ENCODE results near the gene AHRR. TPM values are rescaled to one million over a fixed set of nuclear protein-coding genes. Genes with fewer than 3 reads are reported as not detected.

AHRR gene
- total RNA-seq, 1 experiment from 2014 or later, result 1.9 TPM

GRCh38 chr5:418162-419121 is 96.9 kb downstream of the AHRR start:
- H3K27me3 ChIP-seq (ENCODE audit: low read length), result no peaks in the 10 kb centered on the region
- ChIA-PET CTCF (no interaction called here), POLR2A (ENCODE audit: unreplicated experiment) (no interaction called here)
- no peak overlapping the region for H3K4me3 ChIP-seq (ENCODE audit: low read length)
- DNase-seq (no peak), ATAC-seq (no peak)
- no peak overlapping the region for H3K9ac ChIP-seq (ENCODE audit: low read length)
- H3F3A ChIP-seq (ENCODE audit: low read length, unreplicated experiment), result no peaks in the 10 kb centered on the region
- H3K4me2 ChIP-seq (ENCODE audit: low read length), result no peak overlapping the region
- H3K9me3 ChIP-seq (ENCODE audit: low read length), result no peaks in the 10 kb centered on the region
- no peak overlapping the region for H2AFZ ChIP-seq (ENCODE audit: low read length)
- no peaks in the 10 kb centered on the region for H3K79me2 ChIP-seq (ENCODE audit: low read length)
- intact Hi-C loops (cut with micrococcal nuclease), result no loop called here
- no peaks in the 10 kb centered on the region for H4K20me1 ChIP-seq (ENCODE audit: low read length)
- BruUV-seq (replicated peaks), result no TSS peak
- no peak for TF ChIP-seq CTCF (conservative IDR thresholded peaks at IDR 0.05; ENCODE audit: low read depth, low read length)
- TF ChIP-seq EZH2 (IDR thresholded peaks at IDR 0.05; ENCODE audit: low read length, unreplicated experiment), result no peak
- TF ChIP-seq EZH2phosphoT487 (IDR thresholded peaks at IDR 0.05; ENCODE audit: borderline replicate concordance, low read length), result no peak
- no peaks in the 10 kb centered on the region for H3K36me3 ChIP-seq (ENCODE audit: low read depth, low read length)
- H3K4me1 ChIP-seq (ENCODE audit: insufficient read depth, low read length), result 0 out of 2 replicates have a peak, but pooled peaks cover 4% of the 10 kb centered on the region
- no peaks in the 10 kb centered on the region for H3K9me2 ChIP-seq (replicated peaks; ENCODE audit: low read length)
- no peak overlapping the region for H3K27ac ChIP-seq (ENCODE audit: low read length)

- Histone ChIP-seq H3K4me2 (ENCODE audit: low read length) (no peak overlapping the region), H3F3A (ENCODE audit: low read length, unreplicated experiment) (no peaks in the 10 kb centered on the region), H3K27ac (ENCODE audit: low read length) (no peak overlapping the region), H3K27me3 (ENCODE audit: low read length) (no peaks in the 10 kb centered on the region), H2AFZ (ENCODE audit: low read length) (no peak overlapping the region), H3K9me3 (ENCODE audit: low read length) (no peaks in the 10 kb centered on the region), H3K4me3 (ENCODE audit: low read length) (no peak overlapping the region), H3K79me2 (ENCODE audit: low read length) (no peaks in the 10 kb centered on the region), H3K36me3 (ENCODE audit: low read depth, low read length) (no peaks in the 10 kb centered on the region), H3K4me1 (ENCODE audit: insufficient read depth, low read length) (no peaks in the 10 kb centered on the region; the same call in 1 of the 2 replicates), H3K9ac (ENCODE audit: low read length) (no peak overlapping the region), H4K20me1 (ENCODE audit: low read length) (no peaks in the 10 kb centered on the region), H3K9me2 (replicated peaks; ENCODE audit: low read length) (no peaks in the 10 kb centered on the region)
- ChIA-PET CTCF (no interaction called here), POLR2A (ENCODE audit: unreplicated experiment) (no interaction called here)
- no TSS peak for BruUV-seq (replicated peaks)
- intact Hi-C loops (cut with micrococcal nuclease), result no loop called here
- TF ChIP-seq CTCF (conservative IDR thresholded peaks at IDR 0.05; ENCODE audit: low read depth, low read length) (no peak), EZH2phosphoT487 (IDR thresholded peaks at IDR 0.05; ENCODE audit: borderline replicate concordance, low read length) (no peak), EZH2 (IDR thresholded peaks at IDR 0.05; ENCODE audit: low read length, unreplicated experiment) (no peak)
- ATAC-seq, result no peak
- no peak for DNase-seq
These were observed 98.5 kb downstream of the AHRR start for GRCh38 chr5:419970-420369.
